ENCODE results near the gene KCTD10. TPM values are rescaled to one million over a fixed set of nuclear protein-coding genes. Genes with fewer than 3 reads are reported as not detected.

KCTD10 gene
- 61.2 and 83.9 TPM in 2 replicates for total RNA-seq

GRCh38 chr12:109477185-109477962 is at the start of gene KCTD10, which contains the start of gene UBE3B:
TSS of gene KCTD10 (minus strand) at chr12:109477300. CDS start at chr12:109477262, 38 bp downstream.
TSS of gene UBE3B (plus strand) at chr12:109477634. CDS start at chr12:109483552, 5,918 bp downstream.

Other genes starting within 250 kb of the KCTD10 start
- not detected in 2 replicates for gene FOXN4, start 168.0 kb downstream of the KCTD10 start, total RNA-seq
- gene MYO1H, start 129.4 kb downstream of the KCTD10 start, total RNA-seq, result 0.14 TPM in 1 of 2 replicates, not detected in the other
- 27.6 and 36.3 TPM in 2 replicates for gene UBE3B, start 334 bp upstream of the KCTD10 start, total RNA-seq
- 55.6 and 57.8 TPM in 2 replicates for gene MMAB, start 96.2 kb upstream of the KCTD10 start, total RNA-seq
- gene MVK, start 96.5 kb upstream of the KCTD10 start, total RNA-seq, result 17.3 and 20.5 TPM in 2 replicates
- gene FAM222A, start 236.5 kb upstream of the KCTD10 start, total RNA-seq, result under 0.01 and 0.09 TPM in 2 replicates

Data from smooth muscle cell of bladder (primary cell).